Natural killer cell (primary cell): ENCODE data around the gene ERAP2. TPM values are rescaled to one million over a fixed set of nuclear protein-coding genes. Genes with fewer than 3 reads are reported as not detected.

ENCODE experiments used
- ATAC-seq, 3 donors: fragments of 150-1000 bp in 2 of 3; fragments of 200-7000 bp in 1 of 3; cut with Tn5 transposase; 1 replicate in 1 of 3; 2 replicates in 2 of 3; pipeline ENCODE4 v1.10.0; 2021; ENCODE audit warnings: mild to moderate bottlenecking in 2 of 3, moderate library complexity in 2 of 3
- DNase-seq, 2 donors: peaks; one replicate each; pipeline versions ENCODE4 v3.0.0 to v3.0.0-alpha.2; 2013 to 2021; ENCODE audit warnings: mixed read lengths in 1 of 2
- H3K27ac ChIP-seq: one replicate; pipeline ENCODE4 v1.5.1; 2013; ENCODE audit warnings: mild to moderate bottlenecking, low read length
- H3K27me3 ChIP-seq: one replicate; pipeline ENCODE4 v1.6.1; 2013; ENCODE audit warnings: low read length; ENCODE audit not compliant: control insufficient read depth, insufficient read depth
- H3K36me3 ChIP-seq: one replicate; pipeline ENCODE4 v1.6.1; 2013; ENCODE audit warnings: low read length; ENCODE audit not compliant: control insufficient read depth, insufficient read depth
- H3K4me1 ChIP-seq: one replicate; pipeline ENCODE4 v1.6.1; 2013; ENCODE audit warnings: low read length; ENCODE audit not compliant: control insufficient read depth, insufficient read depth
- H3K4me3 ChIP-seq: one replicate; pipeline ENCODE4 v1.5.1; 2013; ENCODE audit warnings: low read length
- H3K9me3 ChIP-seq: one replicate; pipeline ENCODE4 v1.6.1; 2013; ENCODE audit warnings: low read length; ENCODE audit not compliant: control insufficient read depth, insufficient read depth
- H3K27ac Mint-ChIP-seq, 2 donors: one replicate each; pipeline ENCODE4 v1.8.0; 2022; ENCODE audit warnings: mild to moderate bottlenecking in 2 of 2, mixed read lengths in 2 of 2, moderate library complexity in 1 of 2
- H3K27me3 Mint-ChIP-seq, 2 donors: one replicate each; pipeline ENCODE4 v1.8.0; 2022; ENCODE audit warnings: low read depth in 2 of 2, mixed read lengths in 2 of 2
- H3K36me3 Mint-ChIP-seq: one replicate; pipeline ENCODE4 v1.8.0; 2022; ENCODE audit warnings: mixed read lengths
- H3K4me1 Mint-ChIP-seq, 2 donors: one replicate each; pipeline ENCODE4 v1.8.0; 2022; ENCODE audit warnings: mixed read lengths in 2 of 2
- H3K4me3 Mint-ChIP-seq: one replicate; pipeline ENCODE4 v1.8.0; 2022; ENCODE audit warnings: mild to moderate bottlenecking, moderate library complexity, mixed read lengths
- H3K9me3 Mint-ChIP-seq, 2 donors: one replicate each; pipeline ENCODE4 v1.8.0; 2022; ENCODE audit warnings: mixed read lengths in 2 of 2
- CTCF ChIP-seq: fragments of 200-600 bp; IDR thresholded peaks from one replicate; pipeline ENCODE4 v1.8.0; 2022; ENCODE audit warnings: antibody characterized with exemption
- WGBS: methylation state at CpG from one replicate; pipeline ENCODE4 v1.1.7; 2013; ENCODE audit warnings: missing lambda C conversion rate; ENCODE audit not compliant: insufficient coverage; 5-methylcytosine and 5-hydroxymethylcytosine counted together
- intact Hi-C: fragments of 100-400 bp; cut with micrococcal nuclease; formaldehyde crosslinking; loops from one replicate; pipeline ENCODE4 v1.14.2; 2022
- total RNA-seq, 4 donors: library from RNA; stranded (reverse); fragments of 120-200 nt in 1 of 4; gene quantifications; one replicate each; pipeline versions ENCODE4 v1.2.3 to v1.2.4, GENCODE V29; 2013 to 2022

ERAP2 gene
- total RNA-seq, 3 donors from 2014 or later (not counting 1 experiment from before 2014, with no cell fraction given): 41.5 to 81.8 (median 79.2) TPM

- 89% methylated on average over 5 of the region's 6 CpGs for WGBS
Observed at GRCh38 chr5:96855031-96855872, 21.0 kb upstream of the ERAP2 start.

GRCh38 chr5:96856371-96856770 lies 19.9 kb upstream of the ERAP2 start:
- 100% methylated on average over 3 of the region's 3 CpGs for WGBS
- Histone ChIP-seq H3K4me1 (no peaks in the 10 kb centered on the region), H3K27ac (no peak overlapping the region), H3K9me3 (no peaks in the 10 kb centered on the region), H3K27me3 (no peaks in the 10 kb centered on the region), H3K4me3 (no peak overlapping the region), H3K36me3 (no peaks in the 10 kb centered on the region)
- Mint-ChIP-seq H3K27me3 (no peaks in the 10 kb centered on the region), H3K4me3 (no peak overlapping the region), H3K4me1 (peaks cover 5% of the 10 kb centered on the region in 2 donors), H3K27ac (no peak overlapping the region), H3K36me3 (no peaks in the 10 kb centered on the region), H3K9me3 (no peaks in the 10 kb centered on the region)
- intact Hi-C loops: no loop called here
- no peak for DNase-seq
- no peak for TF ChIP-seq CTCF
- ATAC-seq: no peak

More at GRCh38 chr5:96855031-96855872, 21.0 kb upstream of the ERAP2 start:
- Histone ChIP-seq H3K36me3 (no peaks in the 10 kb centered on the region), H3K9me3 (no peaks in the 10 kb centered on the region), H3K27me3 (no peaks in the 10 kb centered on the region), H3K4me3 (no peak overlapping the region), H3K4me1 (no peaks in the 10 kb centered on the region), H3K27ac (no peak overlapping the region)
- intact Hi-C loops: no loop called here
- Mint-ChIP-seq H3K27me3 (peaks cover 0 to under 1% of the 10 kb centered on the region in 2 donors), H3K4me1 (peaks cover 5% of the 10 kb centered on the region in 2 donors), H3K4me3 (no peak overlapping the region), H3K36me3 (no peaks in the 10 kb centered on the region), H3K27ac (no peak overlapping the region), H3K9me3 (no peaks in the 10 kb centered on the region)
- TF ChIP-seq CTCF: no peak
- ATAC-seq (no peak), DNase-seq (no peak)

GRCh38 chr5:96857454-96857853 lies 18.8 kb upstream of the ERAP2 start:
- Mint-ChIP-seq H3K9me3 (no peaks in the 10 kb centered on the region), H3K27me3 (no peaks in the 10 kb centered on the region), H3K4me3 (no peak overlapping the region), H3K27ac (no peak overlapping the region), H3K36me3 (no peaks in the 10 kb centered on the region), H3K4me1 (peaks cover 5% of the 10 kb centered on the region in 2 donors)
- H3K27me3 ChIP-seq: no peaks in the 10 kb centered on the region
- no peaks in the 10 kb centered on the region for H3K4me1 ChIP-seq
- H3K9me3 ChIP-seq: no peaks in the 10 kb centered on the region
- peak in 1 of 3 donors; percentile 24 for ATAC-seq
- H3K4me3 ChIP-seq: no peak overlapping the region
- intact Hi-C loops: no loop called here
- H3K27ac ChIP-seq: no peak overlapping the region
- H3K36me3 ChIP-seq: no peaks in the 10 kb centered on the region
- 100% methylated on average over 1 of the region's 1 CpG for WGBS
- no peak for DNase-seq
- no peak for TF ChIP-seq CTCF
